ENCODE data around the gene AURKA.
A peak's percentile ranks its signal among the peaks of the same experiment; 100 is the strongest.

The AURKA gene

GRCh38 chr20:56430461-56430860 lies 38.4 kb upstream of the AURKA start:
- Histone ChIP-seq H3K9me2 (replicated peaks; ENCODE audit: low read depth, low read length) (no peaks in the 10 kb centered on the region), H3K27me3 (ENCODE audit: insufficient read depth, low read length, poor library complexity, severe bottlenecking) (no peaks in the 10 kb centered on the region)

DNA sequence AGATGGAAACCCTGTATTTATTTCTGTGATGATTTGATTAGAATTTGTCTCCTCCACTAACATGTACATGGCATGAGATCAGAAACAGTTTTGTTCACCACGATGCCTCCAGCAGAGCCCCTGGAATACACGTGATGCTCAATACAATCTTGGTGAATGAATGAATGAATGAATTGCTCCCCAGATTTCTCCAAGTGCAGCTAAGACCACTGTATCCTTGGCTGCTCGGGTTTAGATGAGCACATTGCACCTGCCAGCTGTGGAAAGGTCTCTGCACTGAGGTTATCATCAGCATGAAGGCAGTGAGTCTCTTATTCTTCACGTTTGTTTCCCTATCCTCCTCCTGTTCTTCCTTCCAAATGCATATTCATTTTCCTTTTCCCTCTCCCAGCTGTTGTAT lies 37.9 kb upstream of the AURKA start:
- no peaks in the 10 kb centered on the region for H3F3A ChIP-seq (ENCODE audit: low read depth)
- peak overlapping the region; percentile 61 for H3K4me2 ChIP-seq (ENCODE audit: low read depth, low read length, poor library complexity, severe bottlenecking)
- no peaks in the 10 kb centered on the region for H3K36me3 ChIP-seq (ENCODE audit: insufficient read depth, low read length)
- no peaks in the 10 kb centered on the region for H3K9me2 ChIP-seq (replicated peaks; ENCODE audit: low read depth, low read length)
- no peaks in the 10 kb centered on the region for H3K9me3 ChIP-seq (ENCODE audit: insufficient read depth, low read depth, low read length)
- peak overlapping the region; percentile 39 for H2AFZ ChIP-seq (ENCODE audit: low read length)
- TF ChIP-seq EZH2phosphoT487 (IDR thresholded peaks at IDR 0.05; ENCODE audit: borderline replicate concordance) = no peak
- TF ChIP-seq CTCF (conservative IDR thresholded peaks at IDR 0.05; ENCODE audit: low read length) = no peak
- no peaks in the 10 kb centered on the region for H3K27me3 ChIP-seq (ENCODE audit: insufficient read depth, low read length, poor library complexity, severe bottlenecking)
- H3K79me2 ChIP-seq (ENCODE audit: insufficient read depth, low read length) = no peaks in the 10 kb centered on the region
- peak overlapping the region; percentile 37 for H3K4me3 ChIP-seq (ENCODE audit: low read length, poor library complexity, severe bottlenecking)
- H3K9ac ChIP-seq (ENCODE audit: low read depth, low read length, poor library complexity, severe bottlenecking) = peak overlapping the region; percentile 22
- H4K20me1 ChIP-seq (ENCODE audit: insufficient read depth, low read length, poor library complexity, severe bottlenecking) = no peaks in the 10 kb centered on the region
- H3K4me1 ChIP-seq (ENCODE audit: insufficient read depth, low read length, poor library complexity, severe bottlenecking) = peaks cover 32% of the 10 kb centered on the region

More at GRCh38 chr20:56430461-56430860, 38.4 kb upstream of the AURKA start:
- Histone ChIP-seq H3K79me2 (ENCODE audit: insufficient read depth, low read length) (no peaks in the 10 kb centered on the region), H2AFZ (ENCODE audit: low read length) (no peak overlapping the region), H4K20me1 (ENCODE audit: insufficient read depth, low read length, poor library complexity, severe bottlenecking) (no peaks in the 10 kb centered on the region), H3K36me3 (ENCODE audit: insufficient read depth, low read length) (no peaks in the 10 kb centered on the region), H3F3A (ENCODE audit: low read depth) (no peaks in the 10 kb centered on the region), H3K4me3 (ENCODE audit: low read length, poor library complexity, severe bottlenecking) (peak overlapping the region; percentile 37), H3K4me2 (ENCODE audit: low read depth, low read length, poor library complexity, severe bottlenecking) (peak overlapping the region; percentile 61), H3K9ac (ENCODE audit: low read depth, low read length, poor library complexity, severe bottlenecking) (no peak overlapping the region), H3K9me3 (ENCODE audit: insufficient read depth, low read depth, low read length) (no peaks in the 10 kb centered on the region), H3K4me1 (ENCODE audit: insufficient read depth, low read length, poor library complexity, severe bottlenecking) (peaks cover 32% of the 10 kb centered on the region)
- TF ChIP-seq CTCF (conservative IDR thresholded peaks at IDR 0.05; ENCODE audit: low read length) = no peak
- no peak for TF ChIP-seq EZH2phosphoT487 (IDR thresholded peaks at IDR 0.05; ENCODE audit: borderline replicate concordance)

GRCh38 chr20:56429502-56429901 lies 37.5 kb upstream of the AURKA start:
- Histone ChIP-seq H3K27me3 (ENCODE audit: insufficient read depth, low read length, poor library complexity, severe bottlenecking) (no peaks in the 10 kb centered on the region), H3K9me3 (ENCODE audit: insufficient read depth, low read depth, low read length) (no peaks in the 10 kb centered on the region), H2AFZ (ENCODE audit: low read length) (peak overlapping the region; percentile 39), H3K9ac (ENCODE audit: low read depth, low read length, poor library complexity, severe bottlenecking) (peak overlapping the region; percentile 22), H3K4me3 (ENCODE audit: low read length, poor library complexity, severe bottlenecking) (peak overlapping the region; percentile 37), H3K36me3 (ENCODE audit: insufficient read depth, low read length) (no peaks in the 10 kb centered on the region), H3K79me2 (ENCODE audit: insufficient read depth, low read length) (no peaks in the 10 kb centered on the region), H3K9me2 (replicated peaks; ENCODE audit: low read depth, low read length) (no peaks in the 10 kb centered on the region), H3K4me1 (ENCODE audit: insufficient read depth, low read length, poor library complexity, severe bottlenecking) (peaks cover 32% of the 10 kb centered on the region), H3F3A (ENCODE audit: low read depth) (no peaks in the 10 kb centered on the region), H3K4me2 (ENCODE audit: low read depth, low read length, poor library complexity, severe bottlenecking) (peak overlapping the region; percentile 61), H4K20me1 (ENCODE audit: insufficient read depth, low read length, poor library complexity, severe bottlenecking) (no peaks in the 10 kb centered on the region)
- no peak for TF ChIP-seq CTCF (conservative IDR thresholded peaks at IDR 0.05; ENCODE audit: low read length)
- TF ChIP-seq EZH2phosphoT487 (IDR thresholded peaks at IDR 0.05; ENCODE audit: borderline replicate concordance) = no peak

Data from Loucy (cell line).